Measurements from ENCODE around the gene DAPL1.

DAPL1 gene

DNA sequence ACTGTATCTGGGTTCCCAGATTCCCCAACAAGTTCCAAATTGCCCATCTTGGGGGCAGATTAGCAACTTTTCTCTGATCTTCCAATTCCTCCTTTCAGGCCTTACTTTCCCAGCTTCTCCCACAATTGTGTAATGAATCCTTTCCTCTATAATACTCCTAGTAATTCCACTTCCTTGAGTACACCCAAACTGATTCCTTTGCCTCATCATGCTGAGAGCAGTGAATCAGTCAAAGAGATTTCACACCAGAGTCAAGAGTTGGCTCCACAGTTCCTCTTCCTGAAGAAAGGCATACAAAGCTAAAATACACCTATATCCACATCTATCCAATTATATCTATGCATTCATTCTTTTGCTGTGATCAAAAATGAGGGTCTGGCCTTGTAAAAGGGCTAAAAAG lies 28.6 kb upstream of the DAPL1 start:
- intact Hi-C loops (cut with micrococcal nuclease) = no loop called here
- H3K27me3 Mint-ChIP-seq = no peaks in the 10 kb centered on the region
- H3K9me3 Mint-ChIP-seq = no peaks in the 10 kb centered on the region
- H3K36me3 Mint-ChIP-seq (ENCODE audit: low read depth) = no peaks in the 10 kb centered on the region
- H3K4me3 Mint-ChIP-seq = no peak overlapping the region
- H3K4me1 Mint-ChIP-seq (ENCODE audit: low read depth) = no peaks in the 10 kb centered on the region
- no peak overlapping the region for H3K27ac Mint-ChIP-seq

DNA sequence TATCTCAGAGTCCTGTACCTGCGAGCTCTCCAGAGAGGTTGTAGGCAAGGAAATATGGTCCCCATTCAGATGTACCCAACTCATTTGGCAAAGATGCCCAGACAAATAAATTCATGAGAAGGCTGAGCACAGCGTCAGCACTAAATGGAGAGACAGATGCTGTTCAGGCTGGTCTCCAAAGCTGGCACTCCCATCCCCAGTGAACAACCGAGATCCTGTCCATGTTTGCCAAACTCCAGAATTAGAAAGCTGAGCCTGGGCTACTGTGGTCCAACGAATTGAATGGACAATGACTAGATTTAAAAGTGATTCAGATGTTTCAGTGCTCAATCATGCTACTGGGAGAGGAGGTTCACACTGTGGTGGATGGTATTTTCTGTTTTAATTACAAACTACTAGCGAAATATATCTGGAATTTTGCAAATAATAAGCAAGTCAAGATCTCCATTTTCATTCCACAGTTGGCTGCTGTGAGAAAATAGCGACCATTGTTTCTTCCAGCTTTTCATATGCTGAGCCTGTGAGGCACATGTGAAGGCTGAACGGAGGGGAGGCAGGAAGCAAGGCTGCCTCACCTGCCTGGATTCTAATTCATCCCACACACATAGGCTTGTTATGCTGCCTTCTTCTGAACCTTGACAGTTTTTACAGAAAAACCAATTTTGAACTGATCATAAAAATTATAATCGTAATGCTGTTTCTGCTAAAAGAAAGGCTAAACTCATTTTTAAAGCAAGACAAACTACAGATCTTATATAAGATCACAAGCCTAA lies 22.6 kb upstream of the DAPL1 start:
- intact Hi-C loops (cut with micrococcal nuclease) = no loop called here
- no peaks in the 10 kb centered on the region for H3K27me3 Mint-ChIP-seq
- no peak overlapping the region for H3K27ac Mint-ChIP-seq
- H3K4me1 Mint-ChIP-seq (ENCODE audit: low read depth) = no peaks in the 10 kb centered on the region
- no peaks in the 10 kb centered on the region for H3K9me3 Mint-ChIP-seq
- H3K36me3 Mint-ChIP-seq (ENCODE audit: low read depth) = no peaks in the 10 kb centered on the region
- H3K4me3 Mint-ChIP-seq = no peak overlapping the region

DNA sequence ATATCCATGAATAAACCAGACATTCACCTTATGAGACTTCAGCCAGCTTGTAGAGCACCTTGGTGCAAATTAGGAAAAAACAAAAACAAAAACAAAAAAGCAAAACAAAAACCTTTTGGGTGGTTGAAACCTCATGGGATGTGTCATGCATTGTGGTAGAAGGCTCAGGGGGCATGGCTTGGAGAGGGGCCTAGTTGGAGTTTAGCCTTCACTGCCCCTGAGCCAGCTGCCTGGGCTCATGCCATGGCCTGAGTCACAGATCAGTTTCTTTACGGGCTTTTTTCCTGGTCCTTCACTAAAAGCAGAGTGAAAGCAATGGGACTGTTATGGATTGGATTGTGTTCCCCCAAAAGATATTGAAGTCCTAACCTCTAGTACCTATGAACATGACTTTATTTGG lies 22.0 kb upstream of the DAPL1 start:
- H3K27ac Mint-ChIP-seq = no peak overlapping the region
- H3K4me1 Mint-ChIP-seq (ENCODE audit: low read depth) = no peaks in the 10 kb centered on the region
- H3K27me3 Mint-ChIP-seq = no peaks in the 10 kb centered on the region
- H3K36me3 Mint-ChIP-seq (ENCODE audit: low read depth) = no peaks in the 10 kb centered on the region
- H3K4me3 Mint-ChIP-seq = no peak overlapping the region
- intact Hi-C loops (cut with micrococcal nuclease) = no loop called here
- no peaks in the 10 kb centered on the region for H3K9me3 Mint-ChIP-seq

GRCh38 chr2:158774681-158775080 lies 20.4 kb upstream of the DAPL1 start:
- Mint-ChIP-seq H3K36me3 (ENCODE audit: low read depth) (no peaks in the 10 kb centered on the region), H3K27me3 (no peaks in the 10 kb centered on the region), H3K27ac (no peak overlapping the region), H3K9me3 (no peaks in the 10 kb centered on the region), H3K4me3 (no peak overlapping the region), H3K4me1 (ENCODE audit: low read depth) (no peaks in the 10 kb centered on the region)
- intact Hi-C loops (cut with micrococcal nuclease) = no loop called here

DNA sequence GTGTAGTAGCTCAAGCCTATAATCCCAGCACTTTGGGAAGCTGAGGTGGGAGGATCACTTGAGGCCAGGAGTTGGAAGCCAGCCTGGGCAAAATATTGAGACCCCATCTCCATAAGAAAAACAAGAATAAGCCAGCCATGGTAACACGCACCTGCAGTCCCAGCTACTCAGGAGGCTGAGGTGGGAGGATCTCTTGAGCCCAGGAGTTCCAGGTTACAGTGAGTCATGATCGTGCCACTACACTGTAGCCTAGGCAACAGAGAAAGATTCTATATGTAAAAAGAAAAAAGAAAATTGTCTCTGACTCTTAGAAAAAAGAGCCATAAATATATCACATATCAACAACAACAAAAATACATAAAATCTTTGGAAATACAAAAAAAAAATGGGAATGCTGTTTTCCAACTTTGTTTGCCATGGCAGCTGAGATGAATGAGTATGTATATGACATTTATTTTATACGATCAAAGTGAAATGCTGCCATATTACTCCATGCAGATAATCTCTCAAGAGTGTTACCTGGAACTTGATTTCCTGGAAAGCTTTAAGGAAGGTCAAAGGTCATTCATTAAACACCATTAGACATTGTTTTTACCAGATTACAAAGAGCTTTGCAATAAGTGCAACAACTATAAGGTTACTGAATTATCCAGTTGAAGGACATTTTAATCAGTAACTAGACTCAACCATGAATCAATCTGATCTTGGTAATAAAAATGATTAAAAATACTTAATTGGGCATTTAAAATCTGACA lies 19.7 kb upstream of the DAPL1 start:
- H3K36me3 Mint-ChIP-seq (ENCODE audit: low read depth) = no peaks in the 10 kb centered on the region
- H3K4me3 Mint-ChIP-seq = no peak overlapping the region
- H3K9me3 Mint-ChIP-seq = no peaks in the 10 kb centered on the region
- H3K27ac Mint-ChIP-seq = no peak overlapping the region
- no peaks in the 10 kb centered on the region for H3K4me1 Mint-ChIP-seq (ENCODE audit: low read depth)
- intact Hi-C loops (cut with micrococcal nuclease) = no loop called here
- no peaks in the 10 kb centered on the region for H3K27me3 Mint-ChIP-seq

- no peaks in the 10 kb centered on the region for H3K27me3 Mint-ChIP-seq
- no peak overlapping the region for H3K27ac Mint-ChIP-seq
- intact Hi-C loops (cut with micrococcal nuclease) = no loop called here
- no peaks in the 10 kb centered on the region for H3K9me3 Mint-ChIP-seq
- H3K4me1 Mint-ChIP-seq (ENCODE audit: low read depth) = no peaks in the 10 kb centered on the region
- no peak overlapping the region for H3K4me3 Mint-ChIP-seq
- H3K36me3 Mint-ChIP-seq (ENCODE audit: low read depth) = no peaks in the 10 kb centered on the region
Observed at GRCh38 chr2:158776231-158776630, 18.9 kb upstream of the DAPL1 start.

DNA sequence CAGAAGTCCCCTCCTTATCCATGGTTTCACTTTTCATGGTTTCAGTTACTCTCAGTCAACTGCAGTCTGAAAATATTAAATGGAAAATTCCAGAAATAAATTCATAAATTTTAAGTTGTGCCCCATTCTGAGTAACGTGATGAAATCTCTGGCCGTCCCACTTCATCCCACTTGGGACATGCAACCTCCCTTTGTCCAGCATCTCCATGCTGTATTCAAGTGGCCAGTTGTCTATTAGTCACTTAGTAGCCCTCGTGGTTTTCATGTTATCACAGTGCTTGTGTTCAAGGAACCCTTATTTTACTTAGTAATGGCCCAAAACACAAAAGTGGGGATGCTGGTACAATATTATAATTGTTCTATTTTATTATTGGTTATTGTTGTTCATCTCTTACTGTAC lies 18.0 kb upstream of the DAPL1 start:
- Mint-ChIP-seq H3K9me3 (no peaks in the 10 kb centered on the region), H3K4me1 (ENCODE audit: low read depth) (no peaks in the 10 kb centered on the region), H3K27ac (no peak overlapping the region), H3K27me3 (no peaks in the 10 kb centered on the region), H3K4me3 (no peak overlapping the region), H3K36me3 (ENCODE audit: low read depth) (no peaks in the 10 kb centered on the region)
- intact Hi-C loops (cut with micrococcal nuclease) = no loop called here

- no peaks in the 10 kb centered on the region for H3K4me1 Mint-ChIP-seq (ENCODE audit: low read depth)
- intact Hi-C loops (cut with micrococcal nuclease) = no loop called here
- H3K27ac Mint-ChIP-seq = no peak overlapping the region
- H3K27me3 Mint-ChIP-seq = no peaks in the 10 kb centered on the region
- H3K36me3 Mint-ChIP-seq (ENCODE audit: low read depth) = no peaks in the 10 kb centered on the region
- no peaks in the 10 kb centered on the region for H3K9me3 Mint-ChIP-seq
- no peak overlapping the region for H3K4me3 Mint-ChIP-seq
Observed at GRCh38 chr2:158778243-158778642, 16.9 kb upstream of the DAPL1 start.

GRCh38 chr2:158779621-158780020 lies 15.5 kb upstream of the DAPL1 start:
- H3K27me3 Mint-ChIP-seq = no peaks in the 10 kb centered on the region
- H3K4me1 Mint-ChIP-seq (ENCODE audit: low read depth) = no peaks in the 10 kb centered on the region
- intact Hi-C loops (cut with micrococcal nuclease) = no loop called here

GRCh38 chr2:158781353-158781961 lies 13.7 kb upstream of the DAPL1 start:
- H3K36me3 Mint-ChIP-seq (ENCODE audit: low read depth) = no peaks in the 10 kb centered on the region
- H3K4me3 Mint-ChIP-seq = no peak overlapping the region
- no peaks in the 10 kb centered on the region for H3K27me3 Mint-ChIP-seq
- intact Hi-C loops (cut with micrococcal nuclease) = no loop called here
- H3K9me3 Mint-ChIP-seq = no peaks in the 10 kb centered on the region
- H3K4me1 Mint-ChIP-seq (ENCODE audit: low read depth) = no peaks in the 10 kb centered on the region
- no peak overlapping the region for H3K27ac Mint-ChIP-seq

More at GRCh38 chr2:158779621-158780020, 15.5 kb upstream of the DAPL1 start:
- H3K9me3 Mint-ChIP-seq = no peaks in the 10 kb centered on the region
- no peak overlapping the region for H3K27ac Mint-ChIP-seq
- no peak overlapping the region for H3K4me3 Mint-ChIP-seq
- H3K36me3 Mint-ChIP-seq (ENCODE audit: low read depth) = no peaks in the 10 kb centered on the region

DNA sequence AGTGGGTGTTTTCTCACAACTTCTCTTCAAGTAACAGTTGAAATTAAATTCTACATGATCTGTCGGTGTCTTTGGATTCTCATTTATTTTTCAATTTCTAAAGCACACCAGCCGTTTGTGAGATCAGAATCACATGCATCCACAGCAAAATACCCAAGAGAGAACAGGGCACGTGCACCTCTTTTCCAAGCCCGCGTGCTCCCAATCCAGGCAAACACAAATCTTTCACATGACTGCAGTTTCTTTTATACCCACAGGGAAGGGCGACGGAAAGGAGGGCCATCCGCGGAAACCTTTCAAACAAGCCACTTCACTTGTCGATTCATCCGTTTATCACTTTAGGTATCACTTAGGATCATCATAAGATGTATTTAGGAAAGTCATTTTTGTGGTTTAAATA lies 13.0 kb upstream of the DAPL1 start:
- Mint-ChIP-seq H3K27ac (no peak overlapping the region), H3K36me3 (ENCODE audit: low read depth) (no peaks in the 10 kb centered on the region), H3K9me3 (peaks cover 4% of the 10 kb centered on the region), H3K4me1 (ENCODE audit: low read depth) (no peaks in the 10 kb centered on the region), H3K27me3 (no peaks in the 10 kb centered on the region), H3K4me3 (no peak overlapping the region)
- intact Hi-C loops (cut with micrococcal nuclease) = no loop called here

DNA sequence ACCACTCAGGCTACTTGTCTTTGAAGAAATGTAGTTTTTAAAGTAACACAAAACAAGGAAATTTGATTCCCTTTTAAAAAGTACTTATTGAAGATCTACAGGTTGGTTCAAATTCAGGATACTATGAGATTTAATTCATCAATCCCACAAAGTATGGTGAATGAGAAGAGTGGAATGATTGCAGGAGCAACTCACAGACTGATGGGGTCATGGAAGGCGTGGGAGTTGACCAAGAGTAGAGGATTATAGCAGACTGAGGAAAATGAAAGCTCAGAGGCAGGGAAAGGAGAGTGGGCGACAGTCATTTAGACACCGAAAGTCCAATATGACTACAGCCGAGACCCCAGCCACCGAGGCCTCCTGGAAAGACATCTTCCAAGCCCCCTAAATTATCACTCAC lies 12.5 kb upstream of the DAPL1 start:
- H3K27me3 Mint-ChIP-seq = no peaks in the 10 kb centered on the region
- no peak overlapping the region for H3K4me3 Mint-ChIP-seq
- intact Hi-C loops (cut with micrococcal nuclease) = no loop called here
- H3K36me3 Mint-ChIP-seq (ENCODE audit: low read depth) = no peaks in the 10 kb centered on the region
- no peak overlapping the region for H3K27ac Mint-ChIP-seq
- H3K4me1 Mint-ChIP-seq (ENCODE audit: low read depth) = no peaks in the 10 kb centered on the region
- H3K9me3 Mint-ChIP-seq = peaks cover 9% of the 10 kb centered on the region

DNA sequence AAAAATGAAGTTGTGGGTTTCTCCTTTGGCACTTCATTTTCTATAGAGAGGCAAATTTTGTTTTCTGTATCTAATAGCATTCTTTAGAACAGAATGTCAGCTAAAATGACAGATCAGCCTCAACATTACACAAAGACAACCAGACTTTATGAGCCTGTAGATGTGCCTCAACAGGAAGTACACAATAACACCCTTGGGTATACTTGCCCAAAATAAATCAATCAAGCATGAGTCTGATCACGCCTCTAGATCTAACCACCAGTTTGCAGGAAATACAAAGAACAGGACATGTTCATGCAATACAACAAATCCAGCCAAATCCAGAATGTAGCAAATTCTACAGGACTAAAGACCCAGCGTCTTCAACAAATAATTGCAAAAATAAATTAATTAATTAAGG lies 11.2 kb upstream of the DAPL1 start:
- Mint-ChIP-seq H3K27ac (no peak overlapping the region), H3K4me3 (no peak overlapping the region), H3K27me3 (no peaks in the 10 kb centered on the region), H3K9me3 (peaks cover 9% of the 10 kb centered on the region), H3K36me3 (ENCODE audit: low read depth) (no peaks in the 10 kb centered on the region), H3K4me1 (ENCODE audit: low read depth) (no peaks in the 10 kb centered on the region)
- intact Hi-C loops (cut with micrococcal nuclease) = no loop called here

GRCh38 chr2:158786897-158787296 lies 8.2 kb upstream of the DAPL1 start:
- intact Hi-C loops (cut with micrococcal nuclease) = no loop called here
- no peak overlapping the region for H3K4me3 Mint-ChIP-seq
- no peak overlapping the region for H3K27ac Mint-ChIP-seq
- no peaks in the 10 kb centered on the region for H3K4me1 Mint-ChIP-seq (ENCODE audit: low read depth)
- no peaks in the 10 kb centered on the region for H3K27me3 Mint-ChIP-seq
- H3K36me3 Mint-ChIP-seq (ENCODE audit: low read depth) = no peaks in the 10 kb centered on the region
- H3K9me3 Mint-ChIP-seq = peaks cover 9% of the 10 kb centered on the region

All from dendritic cell treated with granulocyte-macrophage colony-stimulating factor and Interleukin-4, amounts not matched to agents 40 ng/mL and 50 ng/mL, for 4 days (primary cell).